ENCODE results near the gene ST8SIA1. TPM values are rescaled to one million over a fixed set of nuclear protein-coding genes. Genes with fewer than 3 reads are reported as not detected.

Gene ST8SIA1
- total RNA-seq, 4 donors from 2014 or later: 5.1 to 13.6 (median 9.8) TPM

- H3K4me1 ChIP-seq: peaks cover 0 to 11% (median 9%) of the 10 kb centered on the region in 4 donors
Measured at GRCh38 chr12:22313963-22314330, 20.6 kb downstream of the ST8SIA1 start.

GRCh38 chr12:22313286-22313962, 21.1 kb downstream of the ST8SIA1 start:
- intact Hi-C loops (cut with DNase I): no loop called here
- Histone ChIP-seq H3K27me3 (no peaks in the 10 kb centered on the region), H3K4me1 (peaks cover 0 to 11% (median 9%) of the 10 kb centered on the region in 4 donors), H3K9me3 (no peaks in the 10 kb centered on the region), H3K4me3 (no peak overlapping the region), H3K36me3 (peaks cover 0 to 6% (median 0%) of the 10 kb centered on the region in 4 donors), H3K27ac (replicated peaks in 1 of 4) (no peak overlapping the region)
- no peak for DNase-seq (ENCODE audit: extremely low spot score)
- 84% methylated on average over 4 of the region's 4 CpGs for WGBS
- TF ChIP-seq POLR2A (IDR thresholded peaks at IDR 0.05; ENCODE audit: low read depth) (no peak), EP300 (IDR thresholded peaks at IDR 0.05) (no peak), POLR2AphosphoS5 (IDR thresholded peaks at IDR 0.05) (no peak), CTCF (IDR thresholded peaks at IDR 0.05) (no peak)

More at GRCh38 chr12:22313963-22314330, 20.6 kb downstream of the ST8SIA1 start:
- TF ChIP-seq POLR2AphosphoS5 (IDR thresholded peaks at IDR 0.05): no peak
- TF ChIP-seq POLR2A (IDR thresholded peaks at IDR 0.05; ENCODE audit: low read depth): no peak
- TF ChIP-seq CTCF (IDR thresholded peaks at IDR 0.05): no peak
- no peak for TF ChIP-seq EP300 (IDR thresholded peaks at IDR 0.05)
- H3K27ac ChIP-seq (replicated peaks in 1 of 4): no peak overlapping the region
- 82% methylated on average over 2 of the region's 2 CpGs for WGBS
- H3K9me3 ChIP-seq: no peaks in the 10 kb centered on the region
- no peak overlapping the region for H3K4me3 ChIP-seq
- intact Hi-C loops (cut with DNase I): no loop called here
- H3K36me3 ChIP-seq: peaks cover 0 to 6% (median 0%) of the 10 kb centered on the region in 4 donors
- no peak for DNase-seq (ENCODE audit: extremely low spot score)
- no peaks in the 10 kb centered on the region for H3K27me3 ChIP-seq

GRCh38 chr12:22312336-22312735, 22.2 kb downstream of the ST8SIA1 start:
- H3K4me1 ChIP-seq: peaks cover 0 to 11% (median 9%) of the 10 kb centered on the region in 4 donors
- peaks cover 0 to 6% (median 0%) of the 10 kb centered on the region in 4 donors for H3K36me3 ChIP-seq
- no peaks in the 10 kb centered on the region for H3K9me3 ChIP-seq
- TF ChIP-seq POLR2A (IDR thresholded peaks at IDR 0.05; ENCODE audit: low read depth): no peak
- TF ChIP-seq EP300 (IDR thresholded peaks at IDR 0.05): no peak
- TF ChIP-seq POLR2AphosphoS5 (IDR thresholded peaks at IDR 0.05): no peak
- no peak for TF ChIP-seq CTCF (IDR thresholded peaks at IDR 0.05)
- no peaks in the 10 kb centered on the region for H3K27me3 ChIP-seq
- intact Hi-C loops (cut with DNase I): no loop called here
- no peak overlapping the region for H3K4me3 ChIP-seq
- no peak for DNase-seq (ENCODE audit: extremely low spot score)
- no peak overlapping the region for H3K27ac ChIP-seq (replicated peaks in 1 of 4)
- 61% methylated on average over 5 of the region's 5 CpGs for WGBS

GRCh38 chr12:22310709-22311108, 23.8 kb downstream of the ST8SIA1 start:
- Histone ChIP-seq H3K27me3 (no peaks in the 10 kb centered on the region), H3K4me1 (peaks cover 0 to 22% (median 9%) of the 10 kb centered on the region in 4 donors), H3K4me3 (no peak overlapping the region), H3K27ac (replicated peaks in 1 of 4) (no peak overlapping the region), H3K36me3 (peaks cover 0 to 6% (median 0%) of the 10 kb centered on the region in 4 donors), H3K9me3 (no peaks in the 10 kb centered on the region)
- TF ChIP-seq POLR2AphosphoS5 (IDR thresholded peaks at IDR 0.05): no peak
- TF ChIP-seq EP300 (IDR thresholded peaks at IDR 0.05): no peak
- TF ChIP-seq POLR2A (IDR thresholded peaks at IDR 0.05; ENCODE audit: low read depth): no peak
- no peak for TF ChIP-seq CTCF (IDR thresholded peaks at IDR 0.05)
- WGBS: 88% methylated on average over 2 of the region's 2 CpGs
- no peak for DNase-seq (ENCODE audit: extremely low spot score)
- intact Hi-C loops (cut with DNase I): no loop called here

Data from esophagus muscularis mucosa (tissue), 4 donors.